ENCODE data around the gene FSTL4.

FSTL4 gene

DNA sequence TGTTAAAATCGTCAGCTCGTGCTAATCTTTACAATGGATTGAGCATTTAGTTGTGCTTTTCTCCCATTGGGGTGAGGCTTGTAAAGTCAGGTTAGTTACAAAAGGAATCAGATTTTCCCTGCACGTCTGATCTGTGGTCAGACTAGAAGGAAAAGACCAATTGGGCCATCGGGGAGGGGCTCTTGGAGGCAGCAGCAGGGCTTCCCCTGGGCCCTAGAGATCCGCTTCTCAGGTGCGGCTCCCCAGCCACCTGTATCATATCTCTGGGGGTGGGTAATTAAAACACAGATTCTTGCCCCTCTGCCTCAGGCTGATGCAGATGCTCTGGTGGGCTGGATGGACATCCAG lies 360.2 kb downstream of the FSTL4 start:
- no peak for DNase-seq

GRCh38 chr5:133251296-133252132 lies 360.8 kb downstream of the FSTL4 start:
- DNase-seq: no peak

- DNase-seq: no peak
These were observed 361.8 kb downstream of the FSTL4 start for GRCh38 chr5:133250527-133250926.

- no peak for DNase-seq
These were observed 362.7 kb downstream of the FSTL4 start for GRCh38 chr5:133249593-133249992.

DNA sequence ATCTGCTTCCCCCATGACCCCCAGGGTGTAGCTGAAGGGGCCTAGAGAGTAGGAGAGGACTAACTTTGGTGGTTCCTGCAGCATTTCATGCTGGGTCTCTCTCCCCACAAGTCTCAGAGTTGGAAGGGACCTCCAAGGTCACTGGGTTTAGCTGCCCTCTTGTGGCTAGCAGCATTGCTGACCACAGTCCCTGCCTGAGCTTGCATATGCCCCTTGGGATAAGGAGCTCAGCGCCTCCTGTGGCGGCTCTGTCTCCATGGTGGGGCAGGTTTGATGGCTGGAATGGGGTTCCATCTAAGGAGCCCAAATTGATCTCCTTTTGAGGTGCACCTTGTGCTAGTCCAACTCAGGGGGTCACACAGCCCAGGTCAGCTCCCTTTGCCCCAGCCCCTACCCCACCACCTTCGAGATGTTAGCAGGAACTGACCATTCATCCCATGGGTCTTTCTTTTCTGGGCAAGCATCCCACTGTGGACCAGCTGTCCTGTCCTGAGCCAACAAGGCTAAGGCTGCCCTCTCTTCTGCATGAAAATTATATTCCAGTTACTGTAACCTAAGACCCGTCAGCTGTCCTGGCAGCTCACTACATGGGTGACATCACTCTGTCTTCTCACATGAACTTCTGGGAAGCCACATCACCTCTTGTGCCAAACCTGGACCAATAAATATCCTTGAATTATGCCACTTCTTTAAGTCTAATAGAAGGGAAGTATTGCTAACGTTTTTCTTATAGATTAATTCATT lies 364.3 kb downstream of the FSTL4 start:
- DNase-seq: peak; percentile 56

- no peak for DNase-seq
These were observed 365.1 kb downstream of the FSTL4 start for GRCh38 chr5:133247151-133247709.

GRCh38 chr5:133246376-133247150 lies 365.8 kb downstream of the FSTL4 start:
- no peak for DNase-seq

DNA sequence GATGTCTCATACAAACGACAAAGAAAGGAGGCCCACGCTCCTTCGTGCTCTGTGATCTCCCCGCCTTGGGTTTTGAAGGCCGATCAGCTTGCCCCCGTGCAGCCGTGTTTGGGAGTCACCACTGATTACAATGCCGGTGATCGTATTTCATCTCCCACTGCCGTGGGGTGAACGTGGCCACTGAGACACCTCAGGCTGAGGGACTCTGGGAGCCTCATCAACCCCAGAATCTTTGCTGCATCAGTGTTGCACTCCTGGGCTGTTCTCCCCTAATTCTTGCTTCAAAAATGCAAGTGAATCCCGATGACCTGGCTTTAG lies 366.3 kb downstream of the FSTL4 start:
- no peak for DNase-seq

DNA sequence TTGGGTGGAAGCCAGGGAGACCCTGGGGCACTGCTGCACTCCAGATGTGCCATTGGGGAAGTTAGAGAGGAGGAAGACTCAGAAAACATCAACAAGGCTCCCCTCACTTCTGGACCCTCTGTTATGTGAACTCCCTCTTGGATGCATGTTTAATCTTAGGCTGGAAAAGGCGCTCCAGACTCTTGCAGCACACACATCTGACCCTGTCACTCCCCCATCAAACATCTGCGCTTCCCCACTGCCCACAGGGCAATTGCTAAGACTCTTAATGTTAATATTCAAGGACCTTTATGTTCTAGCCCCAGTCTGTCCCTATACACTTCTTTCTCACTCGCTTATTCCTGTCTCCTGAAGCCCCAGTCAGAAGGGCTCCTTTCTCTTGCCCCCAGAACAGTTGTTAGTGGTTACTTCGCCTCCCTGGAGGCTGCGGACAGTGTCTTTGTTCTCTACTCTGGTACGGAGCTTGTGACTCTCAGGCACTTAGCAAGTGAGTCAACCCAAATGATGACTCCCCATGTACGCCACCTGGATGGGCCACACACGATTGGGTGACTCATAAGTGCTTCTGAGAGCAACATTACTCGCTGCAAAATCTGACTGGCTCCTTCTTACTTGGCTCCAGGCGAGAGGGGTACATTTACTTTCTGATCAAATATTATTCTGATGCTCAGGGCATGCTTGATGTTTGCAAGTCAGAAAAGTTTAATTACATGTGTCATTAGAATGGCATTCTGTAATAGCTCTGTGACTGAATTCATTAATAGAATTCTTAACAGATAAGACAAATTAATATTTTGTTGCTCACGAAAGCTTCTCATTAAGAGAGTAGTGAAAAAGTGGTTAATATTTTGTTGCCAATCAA lies 366.9 kb downstream of the FSTL4 start:
- DNase-seq: peak; percentile 51

DNA sequence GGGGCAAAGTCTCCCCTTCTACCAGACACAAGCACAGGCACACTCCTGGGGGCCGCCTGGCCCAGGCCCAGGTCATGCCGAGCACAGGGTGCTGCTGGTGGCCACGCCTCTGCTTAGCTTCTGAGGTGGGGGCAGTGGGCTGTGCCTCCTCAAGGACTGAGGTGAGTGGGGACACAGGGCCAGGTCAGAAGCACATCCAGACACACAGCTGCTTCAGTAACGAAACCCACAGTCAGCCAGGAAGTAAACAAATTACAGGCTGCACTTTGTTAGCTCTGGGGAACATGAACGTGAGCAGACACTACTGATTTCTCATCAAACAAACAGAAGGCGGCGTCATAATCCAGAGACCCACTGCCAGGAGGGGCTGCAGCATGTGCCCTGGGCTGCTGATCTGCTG lies 368.1 kb downstream of the FSTL4 start:
- DNase-seq: no peak

DNA sequence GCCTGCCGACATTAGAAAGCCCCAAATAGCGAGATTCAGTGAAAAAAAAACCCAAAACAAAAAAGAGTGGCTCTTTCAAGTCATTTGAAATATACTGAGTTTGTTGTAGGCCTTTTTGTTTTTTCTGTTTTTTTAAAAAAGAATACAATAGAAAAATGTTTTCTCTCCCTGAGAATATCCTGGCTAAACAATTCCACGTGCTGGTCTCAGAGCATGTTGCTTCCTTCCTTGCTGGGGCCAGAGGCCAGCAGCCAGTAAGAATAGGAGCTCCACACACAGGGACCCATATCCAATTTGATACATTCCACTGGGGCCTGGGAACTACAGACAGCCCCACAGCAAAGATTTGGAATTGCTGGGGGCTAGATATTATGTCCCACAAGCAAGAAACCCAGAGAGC lies 369.1 kb downstream of the FSTL4 start:
- no peak for DNase-seq

DNA sequence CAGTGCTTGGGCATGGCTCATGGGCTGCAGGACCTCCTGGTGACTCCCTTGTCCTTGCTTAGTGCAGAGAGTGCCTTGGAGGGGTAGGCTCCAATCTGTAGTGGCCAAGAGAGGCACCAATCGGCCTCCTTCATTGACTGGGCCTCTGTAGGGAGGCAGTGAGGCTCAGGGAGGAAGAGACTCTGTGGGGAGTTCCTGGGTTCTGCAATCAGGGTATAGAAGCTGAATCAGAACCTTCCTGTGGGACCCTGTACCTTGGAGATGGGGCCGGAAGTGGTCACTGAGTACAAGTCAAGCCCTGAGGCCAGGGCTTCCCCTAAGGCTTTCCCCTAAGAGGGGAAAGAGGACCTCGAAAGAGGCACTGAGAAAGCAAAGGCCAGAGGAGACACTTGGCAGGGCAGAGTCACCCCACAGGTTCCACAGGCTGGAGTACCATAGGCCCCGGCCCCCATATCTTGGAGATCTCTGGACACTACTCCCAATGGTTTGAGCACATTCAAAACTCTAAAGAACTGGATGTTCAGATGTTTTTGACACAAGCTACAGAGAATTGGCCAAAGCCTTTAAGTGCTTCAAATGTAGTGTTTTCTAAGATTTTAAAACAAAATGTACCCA lies 370.0 kb downstream of the FSTL4 start:
- no peak for DNase-seq

DNA sequence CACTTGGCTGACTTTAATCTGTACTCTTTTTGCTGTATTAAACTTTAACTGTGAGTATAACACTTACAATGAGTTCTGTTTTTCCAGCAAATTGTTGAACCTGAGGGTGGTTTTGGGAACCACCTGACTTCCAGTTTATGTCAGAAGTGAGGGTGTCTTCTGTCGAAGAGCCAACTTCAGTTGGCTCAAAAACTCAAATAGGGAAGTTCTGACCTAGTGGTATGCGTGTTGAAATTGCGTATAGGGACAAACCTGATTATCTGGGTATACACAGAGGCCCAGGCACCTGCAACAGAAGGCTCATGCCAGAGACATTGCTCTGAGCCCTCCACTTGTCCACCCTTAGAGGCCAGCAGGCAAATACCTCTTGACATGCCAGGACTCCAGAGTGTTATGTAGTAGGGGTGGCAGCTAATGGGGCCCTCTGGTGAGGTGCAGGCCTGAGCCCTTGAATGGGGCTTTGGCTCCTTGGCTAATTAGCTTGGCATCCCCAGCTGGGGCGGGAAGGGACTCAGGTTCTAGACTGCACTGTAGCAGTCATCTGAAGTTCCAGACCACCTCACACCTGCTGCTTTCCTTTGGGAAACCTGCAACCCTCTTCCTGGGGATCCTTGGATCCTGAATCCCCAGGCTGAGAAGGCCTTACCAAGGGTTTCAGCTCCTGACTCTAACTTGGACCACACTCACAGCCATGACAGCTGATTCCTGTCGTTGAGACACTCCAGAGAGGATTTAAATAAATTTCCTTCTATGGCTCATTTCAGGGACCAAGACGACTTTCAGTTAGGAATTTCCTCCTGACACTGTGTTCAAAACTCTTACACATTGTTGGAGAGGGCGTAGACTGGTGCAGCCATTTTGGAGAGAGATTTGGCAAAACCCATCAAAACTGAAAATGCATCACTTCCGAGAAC lies 370.9 kb downstream of the FSTL4 start:
- no peak for DNase-seq

- DNase-seq: no peak
These were observed 371.8 kb downstream of the FSTL4 start for GRCh38 chr5:133240425-133241091.

- DNase-seq: no peak
These were observed 373.7 kb downstream of the FSTL4 start for GRCh38 chr5:133238426-133239205.

- no peak for DNase-seq
These were observed 375.4 kb downstream of the FSTL4 start for GRCh38 chr5:133236976-133237375.

- no peak for DNase-seq
These were observed 375.8 kb downstream of the FSTL4 start for GRCh38 chr5:133236541-133236951.

- no peak for DNase-seq
These were observed 376.5 kb downstream of the FSTL4 start for GRCh38 chr5:133235696-133236426.

GRCh38 chr5:133234911-133235310 lies 377.4 kb downstream of the FSTL4 start:
- DNase-seq: no peak

All from eye (tissue), 1 donor.